SK-N-SH (cell line): ENCODE data around the gene NAP1L2. TPM values are rescaled to one million over a fixed set of nuclear protein-coding genes. Genes with fewer than 3 reads are reported as not detected.
"Not testable (repeated sequence)": the region's sequence is repeated elsewhere in the genome, so short reads cannot be mapped to it uniquely, and the experiment has no call there.

ENCODE experiments used
- CTCF ChIA-PET: fragments of 300-600, 350-600 bp; formaldehyde crosslinking; extraction: SDS; loops from one replicate; lab custom pipeline; 2021; lab: Yijun Ruan, JAX
- POLR2A ChIA-PET: fragments of 350-600 bp; sonication (Branson Sonifier 250); formaldehyde crosslinking; extraction: SDS; loops from one replicate; lab custom pipeline; 2020; ENCODE audit warnings: antibody characterized with exemption, inconsistent platforms; lab: Yijun Ruan, JAX
- DNase-seq: peaks from one replicate; pipeline ENCODE4 v3.0.0; 2012
- H2AFZ ChIP-seq: fragments of 200-600 bp; sonication (generic); 2 replicates; pipeline ENCODE4 v1.8.1; 2016; ENCODE audit warnings: antibody characterized with exemption, mild to moderate bottlenecking, low read depth
- H3F3A ChIP-seq: fragments of 200-600 bp; sonication (generic); replicated peaks from 2 replicates; pipeline ENCODE3; 2016; ENCODE audit warnings: antibody characterized with exemption, mild to moderate bottlenecking; ENCODE audit not compliant: insufficient read depth
- H3K27ac ChIP-seq, 2 experiments: fragments of 200-500 bp in 1 of 2; fragments of 200-600 bp in 1 of 2; sonication (Bioruptor generic) in 1 of 2; sonication (generic), shearing (Covaris generic) in 1 of 2; 2 replicates each; pipeline versions ENCODE4 v1.5.1 to v1.6.1; 2014 to 2016; ENCODE audit warnings: low read depth in 2 of 2, inconsistent platforms in 1 of 2, low read length in 1 of 2, mild to moderate bottlenecking in 1 of 2, mixed read lengths in 1 of 2
- H3K27me3 ChIP-seq: fragments of 200-600 bp; sonication (generic), shearing (Covaris generic); 2 replicates; pipeline ENCODE4 v1.6.1; 2016; ENCODE audit warnings: mixed run types; ENCODE audit not compliant: insufficient read depth
- H3K36me3 ChIP-seq, 2 experiments: fragments of 200-500 bp in 1 of 2; fragments of 200-600 bp in 1 of 2; sonication (Bioruptor generic) in 1 of 2; sonication (generic) in 1 of 2; replicated peaks in 1 of 2; 2 replicates each; pipeline versions ENCODE3 to v1.5.1; 2014 to 2016; ENCODE audit warnings: low read length in 1 of 2, mild to moderate bottlenecking in 1 of 2; ENCODE audit not compliant: insufficient read depth in 2 of 2, control insufficient read depth in 1 of 2
- H3K4me1 ChIP-seq, 2 experiments: fragments of 200-500 bp in 1 of 2; fragments of 200-600 bp in 1 of 2; sonication (Bioruptor generic) in 1 of 2; sonication (generic), shearing (Covaris generic) in 1 of 2; 2 replicates each; pipeline versions ENCODE4 v1.5.1 to v1.6.1; 2014 to 2016; ENCODE audit warnings: low read depth in 1 of 2, low read length in 1 of 2, mixed run types in 1 of 2; ENCODE audit not compliant: insufficient read depth in 2 of 2, control insufficient read depth in 1 of 2
- H3K4me2 ChIP-seq: fragments of 200-600 bp; sonication (generic), shearing (Covaris generic); 2 replicates; pipeline ENCODE4 v1.6.1; 2017; ENCODE audit warnings: mixed run types
- H3K4me3 ChIP-seq, 2 experiments: fragments of 200-500 bp in 1 of 2; fragments of 200-600 bp in 1 of 2; sonication (Bioruptor generic) in 1 of 2; sonication (generic), shearing (Covaris generic) in 1 of 2; 2 replicates each; pipeline versions ENCODE4 v1.5.1 to v1.8.1; 2014 to 2016; ENCODE audit warnings: low read depth in 2 of 2, inconsistent platforms in 1 of 2, low read length in 1 of 2, mild to moderate bottlenecking in 1 of 2, mixed read lengths in 1 of 2, moderate library complexity in 1 of 2
- H3K79me2 ChIP-seq: fragments of 200-600 bp; sonication (generic); 2 replicates; pipeline ENCODE4 v1.8.1; 2017; ENCODE audit warnings: mild to moderate bottlenecking; ENCODE audit not compliant: insufficient read depth
- H3K9ac ChIP-seq: fragments of 200-600 bp; sonication (generic); 2 replicates; pipeline ENCODE4 v1.6.1; 2017; ENCODE audit warnings: mixed run types
- H3K9me2 ChIP-seq: fragments of 200-600 bp; sonication (generic); 2 replicates; pipeline ENCODE4 v1.6.1; 2017; ENCODE audit warnings: mixed run types
- H3K9me3 ChIP-seq: fragments of 200-600 bp; sonication (generic); 2 replicates; pipeline ENCODE4 v1.6.1; 2017; ENCODE audit warnings: mixed run types, mild to moderate bottlenecking, moderate library complexity
- H4K20me1 ChIP-seq: fragments of 200-600 bp; sonication (generic); 2 replicates; pipeline ENCODE4 v1.6.1; 2017; ENCODE audit warnings: mild to moderate bottlenecking, mixed run types; ENCODE audit not compliant: insufficient read depth
- ELF1 ChIP-seq: IDR thresholded peaks from 2 replicates; pipeline ENCODE4 v1.4.0; 2012
- FOXJ3 ChIP-seq: sonication (generic); formaldehyde crosslinking; IDR thresholded peaks from 2 replicates; pipeline ENCODE4 v1.5.1; 2020; ENCODE audit warnings: mild to moderate bottlenecking, missing genetic modification reagents
- GATA2 ChIP-seq: sonication (generic); formaldehyde crosslinking; IDR thresholded peaks from 2 replicates; pipeline ENCODE4 v1.5.0; 2020; ENCODE audit warnings: mild to moderate bottlenecking, missing genetic modification reagents
- MXI1 ChIP-seq: IDR thresholded peaks from 2 replicates; pipeline ENCODE4 v1.6.1; 2012; ENCODE audit warnings: mild to moderate bottlenecking, low read depth, low read length, improper control_type of control experiment
- POLR2AphosphoS5 ChIP-seq: IDR thresholded peaks from 2 replicates; pipeline ENCODE4 v1.6.1; 2012; ENCODE audit warnings: low read depth, low read length
- RXRA ChIP-seq: IDR thresholded peaks from 2 replicates; pipeline ENCODE4 v1.4.0; 2012; ENCODE audit warnings: low read depth, mild to moderate bottlenecking, borderline replicate concordance
- SIN3A ChIP-seq: IDR thresholded peaks from 2 replicates; pipeline ENCODE4 v1.6.1; 2012; ENCODE audit warnings: low read depth, mild to moderate bottlenecking, low read length, moderate library complexity, borderline replicate concordance
- USF2 ChIP-seq: fragments of 150-350 bp; IDR thresholded peaks from 2 replicates; pipeline ENCODE4 v1.6.1; 2017; ENCODE audit warnings: antibody characterized with exemption, low read length, low read depth, borderline replicate concordance
- YY1 ChIP-seq: IDR thresholded peaks from 2 replicates; pipeline ENCODE4 v1.4.0; 2012; ENCODE audit warnings: low read depth, mild to moderate bottlenecking
- WGBS: methylation state at CpG from one replicate; pipeline ENCODE4 v1.1.6; 2017; ENCODE audit warnings: low lambda C conversion rate; 5-methylcytosine and 5-hydroxymethylcytosine counted together
- polyA plus RNA-seq, 3 experiments: library from polyadenylated mRNA; depleted of rRNA; stranded (reverse); fragments of >200 nt; gene quantifications; 2 replicates each; pipeline ENCODE4 v1.2.3, GENCODE V29; 2012

The NAP1L2 gene
- polyA plus RNA-seq, 1 of the 3 experiments (the other 2 are of a cell fraction): 0.12 TPM

GRCh38 chrX:73182502-73183114 lies 32.0 kb downstream of the NAP1L2 start:
- Histone ChIP-seq H3K9me2 (no peaks in the 10 kb centered on the region), H3K27ac (no peak overlapping the region), H3K9me3 (no peaks in the 10 kb centered on the region), H3K9ac (no peak overlapping the region), H3F3A (no peaks in the 10 kb centered on the region)
- DNase-seq: no peak
- 3% methylated on average over 4 of the region's 6 CpGs for WGBS
- TF ChIP-seq SIN3A (no peak), POLR2AphosphoS5 (no peak), YY1 (no peak), FOXJ3 (CRISPR knock-in tag) (no peak), MXI1 (no peak), USF2 (no peak), GATA2 (CRISPR knock-in tag) (no peak), ELF1 (no peak), RXRA (no peak)
- TF ChIP-seq, all 33 proteins: peak for 0
- H3K4me1 ChIP-seq: no peaks in the 10 kb centered on the region
- H2AFZ ChIP-seq: no peak overlapping the region
- ChIA-PET CTCF (no interaction called here), POLR2A (no interaction called here)
- no peak overlapping the region for H3K4me2 ChIP-seq
- no peaks in the 10 kb centered on the region for H4K20me1 ChIP-seq
- H3K27me3 ChIP-seq: no peaks in the 10 kb centered on the region
- H3K79me2 ChIP-seq: no peaks in the 10 kb centered on the region
- no peaks in the 10 kb centered on the region for H3K36me3 ChIP-seq
- no peak overlapping the region for H3K4me3 ChIP-seq

DNA sequence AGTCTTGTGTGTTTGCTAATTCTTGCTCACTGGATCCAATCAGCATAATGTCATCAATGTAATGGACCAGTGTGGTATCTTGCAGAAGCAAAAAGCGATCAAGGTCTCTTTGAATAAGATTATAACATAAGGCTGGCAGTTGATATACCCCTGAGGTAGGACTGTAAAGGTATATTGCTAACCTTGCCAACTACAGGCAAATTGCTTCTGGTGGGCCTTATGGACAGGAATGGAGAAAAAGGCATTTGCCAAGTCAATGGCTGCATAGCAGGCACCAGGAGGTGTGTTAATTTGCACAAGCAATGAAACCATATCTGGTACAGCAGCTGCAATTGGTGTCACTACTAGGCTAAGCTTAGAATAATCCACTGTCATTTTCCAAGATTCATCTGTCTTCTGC lies 45.7 kb downstream of the NAP1L2 start:
- H3K9ac ChIP-seq, H3K4me1 ChIP-seq, H3K9me3 ChIP-seq, H3K9me2 ChIP-seq, H3K27me3 ChIP-seq, DNase-seq, H3K27ac ChIP-seq, H3K4me2 ChIP-seq, H3K4me3 ChIP-seq, CTCF ChIA-PET, H3K36me3 ChIP-seq, H3F3A ChIP-seq, H4K20me1 ChIP-seq, POLR2A ChIA-PET, H2AFZ ChIP-seq, H3K79me2 ChIP-seq: not testable (repeated sequence)
- WGBS: 0% methylated on average over 1 of the region's 1 CpG

Other genes starting within 250 kb of the NAP1L2 start
- 0.05 TPM in 2 replicates for gene PABPC1L2B, start 211.9 kb downstream of the NAP1L2 start, polyA plus RNA-seq (2012; rRNA removed)
- gene PABPC1L2A, start 135.3 kb downstream of the NAP1L2 start, polyA plus RNA-seq (2012; rRNA removed): not detected in 2 replicates
- not detected in 2 replicates for gene CDX4, start 232.2 kb upstream of the NAP1L2 start, polyA plus RNA-seq (2012; rRNA removed)